NCI-H748 (cell line): ENCODE results near the gene LSG1.
A peak's percentile ranks its signal among the peaks of the same experiment; 100 is the strongest.

ENCODE experiments used
- DNase-seq: peaks from one replicate; lab custom pipeline; 2025; ENCODE audit not compliant: unreplicated experiment; lab: John Stamatoyannopoulos, UW

The LSG1 gene

DNA sequence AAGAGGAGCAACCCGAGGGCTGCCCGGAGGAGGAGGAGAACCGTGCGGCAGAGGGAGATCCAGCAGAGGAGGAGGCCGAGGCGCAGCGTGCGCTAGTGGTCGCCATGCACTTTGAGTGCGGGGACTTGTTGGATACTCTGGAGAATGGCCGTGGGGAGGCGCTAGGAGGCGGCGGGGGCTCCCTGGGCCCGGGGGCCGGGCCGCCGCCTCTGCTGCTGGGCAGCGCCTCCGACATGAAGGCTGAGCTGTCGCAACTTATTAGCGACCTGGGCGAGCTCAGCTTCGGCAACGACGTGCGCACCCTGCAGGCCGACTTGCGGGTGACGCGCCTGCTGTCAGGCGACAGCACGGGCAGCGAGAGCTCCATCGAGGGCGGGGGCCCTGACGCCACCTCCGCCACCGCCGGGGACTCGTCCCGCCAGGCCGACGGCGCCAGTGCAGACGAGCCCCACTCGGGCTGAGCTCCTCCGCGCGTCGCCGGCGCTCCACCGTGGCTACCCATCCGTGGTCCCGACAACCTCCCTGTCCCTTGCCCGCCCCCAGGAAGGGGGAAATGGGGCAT lies 15.7 kb upstream of the LSG1 start:
- DNase-seq: peak; percentile 78

DNA sequence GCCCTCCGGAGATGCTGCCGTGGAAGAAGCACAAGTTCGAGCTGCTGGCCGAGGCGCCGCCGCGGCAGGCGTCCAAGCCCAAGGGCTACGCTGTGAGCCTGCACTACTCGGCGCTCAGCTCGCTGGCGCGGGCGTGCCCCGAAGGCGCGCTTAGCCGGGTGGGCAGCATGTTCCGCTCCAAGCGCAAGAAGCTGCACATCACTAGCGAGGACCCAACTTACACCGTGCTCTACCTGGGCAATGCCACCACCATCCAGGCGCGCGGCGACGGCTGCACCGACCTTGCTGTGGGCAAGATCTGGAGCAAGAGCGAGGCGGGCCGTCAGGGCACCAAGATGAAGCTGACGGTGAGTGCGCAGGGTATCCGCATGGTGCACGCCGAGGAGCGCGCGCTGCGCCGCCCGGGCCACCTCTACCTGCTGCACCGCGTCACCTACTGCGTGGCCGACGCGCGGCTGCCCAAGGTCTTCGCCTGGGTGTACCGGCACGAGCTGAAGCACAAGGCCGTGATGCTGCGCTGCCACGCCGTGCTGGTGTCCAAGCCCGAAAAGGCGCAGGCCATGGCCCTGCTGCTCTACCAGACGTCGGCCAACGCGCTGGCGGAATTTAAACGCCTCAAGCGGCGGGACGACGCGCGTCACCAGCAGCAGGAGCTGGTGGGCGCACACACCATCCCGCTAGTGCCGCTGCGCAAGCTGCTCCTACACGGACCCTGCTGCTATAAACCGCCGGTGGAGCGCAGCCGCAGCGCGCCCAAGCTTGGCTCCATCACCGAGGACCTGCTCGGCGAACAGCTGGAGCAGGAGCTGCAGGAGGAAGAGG lies 15.0 kb upstream of the LSG1 start:
- DNase-seq: peak; percentile 75

DNA sequence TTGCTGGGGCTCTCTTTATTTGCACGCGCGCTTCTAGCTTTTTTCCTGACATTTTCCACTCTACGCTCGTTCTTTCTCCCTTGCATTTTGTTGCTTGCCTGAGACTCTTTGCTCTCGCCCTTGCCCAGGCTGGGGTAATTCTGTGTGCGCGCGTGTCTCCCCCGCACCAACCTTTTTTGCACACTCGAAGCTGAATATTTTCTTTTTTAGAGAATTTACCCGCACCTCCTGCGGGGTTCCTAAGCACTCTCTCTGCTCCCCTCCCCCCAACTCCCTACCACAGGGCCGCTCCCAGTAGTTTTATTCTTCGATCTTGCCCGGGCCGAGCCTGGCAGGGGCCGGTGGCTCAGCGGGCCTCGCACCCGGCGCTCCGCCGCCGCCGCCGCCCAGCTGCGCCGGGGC lies 14.4 kb upstream of the LSG1 start:
- DNase-seq: no peak

DNA sequence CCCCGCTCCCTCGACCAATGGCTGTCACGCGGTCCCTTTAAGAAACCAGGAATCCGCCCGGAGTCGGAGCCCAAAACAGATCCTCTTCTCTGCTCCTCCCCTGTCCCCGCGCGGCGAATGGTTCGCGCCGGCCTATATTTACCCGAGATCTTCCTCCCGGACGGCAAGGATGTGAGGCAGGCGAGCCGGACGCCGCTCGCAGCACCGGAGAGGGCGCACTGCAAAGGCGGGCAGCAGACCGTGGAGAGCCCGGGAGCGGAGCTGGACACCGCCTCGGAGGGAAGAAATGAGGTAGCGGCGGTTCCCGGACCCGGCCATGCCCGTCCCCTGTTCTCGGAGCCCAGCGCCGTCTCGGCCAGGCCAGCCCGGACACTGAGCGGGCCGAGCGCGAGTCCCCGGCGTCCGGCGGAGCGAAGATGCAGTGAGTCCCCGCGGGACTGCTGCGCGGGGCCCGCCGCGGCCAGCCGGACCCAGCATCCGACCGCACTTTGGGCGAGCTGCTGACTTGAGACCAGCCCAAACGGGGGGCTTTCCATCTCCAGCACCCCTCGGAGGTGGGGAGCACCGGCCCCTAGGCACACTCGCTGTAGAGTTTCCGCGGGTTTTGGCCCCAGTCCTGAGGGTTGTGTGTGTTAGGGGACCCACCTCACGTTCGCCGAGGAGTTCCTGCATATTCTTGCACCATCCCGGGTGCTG lies 13.9 kb upstream of the LSG1 start, which contains the start of gene FAM43A:
Gene FAM43A, plus strand, starts transcription at position 166 of the 696 bp plus-strand sequence. CDS start 944 bp downstream, outside the sequence.
- DNase-seq: peak; percentile 92

DNA sequence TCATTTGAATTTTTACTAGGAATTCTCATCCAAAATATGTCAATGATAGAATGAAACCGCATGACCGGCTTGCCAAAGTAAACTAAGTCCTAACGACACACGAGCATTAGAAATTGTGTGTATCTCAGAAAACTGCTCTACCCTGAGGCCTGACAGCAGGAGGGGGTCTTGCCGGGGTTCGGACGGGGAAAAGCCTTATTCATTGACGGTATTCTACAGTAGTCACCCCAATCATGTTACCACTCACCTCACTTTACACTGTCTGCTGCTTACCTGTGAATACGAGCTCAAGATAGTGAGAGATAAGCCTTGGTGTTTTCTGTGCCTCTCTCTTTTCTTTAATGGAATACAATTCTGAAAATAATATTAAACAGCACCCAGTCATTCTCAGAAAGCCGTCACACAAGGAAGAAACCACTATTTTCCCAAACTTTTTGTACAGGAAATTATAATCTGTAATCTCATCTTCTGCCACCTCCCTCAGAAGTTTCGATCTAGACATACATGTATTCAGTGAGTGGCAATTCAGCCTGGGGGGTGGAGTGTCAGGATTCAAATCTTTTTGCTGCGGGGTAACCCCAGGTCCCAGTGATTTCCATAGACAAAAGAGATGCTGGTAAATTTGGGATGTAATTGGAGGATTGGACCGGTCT lies 13.2 kb upstream of the LSG1 start:
- DNase-seq: no peak

DNA sequence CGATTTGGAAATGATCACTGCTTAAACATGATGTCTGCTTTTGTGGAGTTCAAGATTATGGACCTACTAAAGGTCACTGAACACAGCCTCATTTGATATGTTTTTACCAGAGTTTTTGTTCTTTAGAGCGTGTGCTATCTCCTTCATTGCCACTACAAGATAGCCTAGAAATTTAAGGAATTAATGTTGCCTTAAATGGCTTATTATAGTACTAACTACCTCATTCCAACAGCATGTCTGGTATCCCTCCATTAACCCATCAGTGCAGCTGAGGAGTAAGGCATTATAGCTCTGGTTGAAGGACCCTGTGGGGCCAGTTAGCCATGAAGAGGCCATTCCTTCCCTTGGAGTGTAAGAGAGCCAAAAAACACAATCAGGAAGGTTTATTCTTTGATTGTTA lies 11.4 kb upstream of the LSG1 start:
- no peak for DNase-seq

DNA sequence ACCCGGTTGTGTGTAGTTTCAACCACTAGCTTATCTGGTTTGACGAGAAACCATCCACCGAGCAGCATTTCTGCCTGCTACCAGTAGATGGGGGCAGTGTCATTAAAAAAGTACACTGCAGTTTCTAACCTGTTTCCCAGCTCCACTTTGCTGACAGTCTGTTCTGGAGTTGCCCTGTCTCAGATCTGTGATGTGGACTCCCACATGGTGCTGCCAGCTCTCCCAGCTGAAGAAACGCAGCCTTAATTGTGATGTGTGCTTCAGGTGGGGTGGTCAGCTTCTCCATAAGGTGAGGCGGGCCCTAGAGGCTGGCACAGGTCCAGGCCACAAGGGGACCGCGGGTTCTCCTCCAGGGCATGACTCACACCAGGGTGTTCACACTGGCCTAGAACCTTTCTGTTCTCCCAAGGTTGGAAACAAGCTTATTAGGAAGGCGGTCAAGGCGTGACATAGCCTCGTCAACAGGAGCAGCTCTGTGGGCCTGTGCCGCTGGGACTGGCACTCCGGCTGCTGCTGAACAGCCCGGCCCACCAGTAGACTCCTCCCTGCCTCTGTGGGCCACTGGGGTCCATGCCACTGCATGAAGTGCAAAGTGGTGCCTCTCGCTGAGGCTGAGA lies 10.8 kb upstream of the LSG1 start:
- DNase-seq: peak; percentile 78

DNA sequence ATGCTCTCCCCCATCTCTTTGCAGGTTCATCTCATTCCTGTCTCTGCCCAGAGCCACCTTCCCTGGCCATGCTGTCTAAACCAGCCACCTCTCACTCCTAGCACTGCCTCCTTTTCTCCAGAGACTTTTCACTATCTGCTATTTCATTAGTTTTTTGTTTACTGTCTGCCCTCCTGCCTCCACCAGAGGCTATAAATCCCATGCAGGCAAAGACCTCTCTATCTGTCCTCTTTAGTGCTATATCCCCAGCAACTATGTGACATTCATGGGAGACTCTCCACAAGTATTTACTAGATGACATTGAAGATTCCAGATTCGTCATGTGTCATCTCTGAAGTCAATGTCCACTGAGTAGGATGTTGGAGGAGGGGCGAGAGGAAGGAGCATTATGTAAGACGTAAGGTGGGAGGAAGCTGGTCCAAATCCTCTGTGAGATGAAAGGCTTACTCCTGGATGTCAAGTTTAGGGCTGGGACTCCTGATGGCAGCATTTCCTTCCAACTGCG lies 10.2 kb upstream of the LSG1 start:
- no peak for DNase-seq

DNA sequence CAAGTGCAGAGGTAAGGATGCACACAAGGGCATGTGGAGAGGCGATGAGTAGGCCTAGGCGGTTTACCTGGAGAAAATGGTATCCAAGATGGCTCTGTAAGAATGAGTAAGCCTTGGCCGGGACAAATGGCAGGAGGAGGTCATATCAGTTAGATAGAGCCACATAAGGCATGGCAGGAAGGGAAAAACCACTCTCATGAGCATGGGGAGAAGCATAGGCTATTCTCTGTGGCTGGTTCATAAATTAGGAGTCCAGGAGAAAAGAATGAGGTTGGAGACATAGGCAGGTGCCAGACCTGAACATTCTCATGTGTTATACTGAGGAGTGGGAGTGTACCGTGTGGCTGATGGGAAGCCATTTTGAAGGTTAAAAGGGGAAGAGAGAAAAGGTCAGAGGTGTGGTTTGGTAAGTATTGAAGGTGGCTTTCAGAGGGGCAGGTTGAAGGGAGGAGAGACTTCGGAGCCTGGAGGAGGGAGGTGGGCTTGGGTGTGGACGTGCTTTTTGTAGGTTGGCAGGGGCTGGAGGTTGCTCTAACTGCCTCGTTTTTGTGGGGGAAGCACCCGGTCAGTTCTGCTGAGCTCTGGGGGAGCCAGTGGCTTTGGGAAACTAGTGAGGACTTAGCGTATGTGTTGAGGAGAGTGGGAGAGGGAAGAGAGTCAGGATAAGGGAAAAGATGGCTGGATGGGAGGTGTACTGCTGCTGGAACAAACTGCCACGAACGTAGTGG lies 9.1 kb upstream of the LSG1 start:
- DNase-seq: no peak

DNA sequence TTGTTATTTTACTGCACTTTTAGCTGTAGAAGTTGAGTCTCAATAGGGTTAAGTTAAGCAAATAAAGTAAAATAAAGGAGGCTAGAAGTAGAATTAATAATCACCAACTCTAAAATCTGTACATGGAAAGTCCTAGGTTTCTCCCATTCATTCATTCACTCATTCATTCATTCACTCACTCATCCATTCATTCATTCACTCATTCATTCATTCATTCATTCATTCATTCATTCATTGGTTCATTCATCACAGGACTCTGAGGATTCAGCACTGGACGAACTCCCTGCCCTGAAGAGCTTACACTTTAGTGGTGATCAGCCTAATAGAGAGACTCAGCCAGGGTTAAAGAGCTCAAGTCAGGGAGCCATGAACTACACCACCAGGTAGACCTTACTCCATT lies 4.5 kb upstream of the LSG1 start:
- DNase-seq: no peak

DNA sequence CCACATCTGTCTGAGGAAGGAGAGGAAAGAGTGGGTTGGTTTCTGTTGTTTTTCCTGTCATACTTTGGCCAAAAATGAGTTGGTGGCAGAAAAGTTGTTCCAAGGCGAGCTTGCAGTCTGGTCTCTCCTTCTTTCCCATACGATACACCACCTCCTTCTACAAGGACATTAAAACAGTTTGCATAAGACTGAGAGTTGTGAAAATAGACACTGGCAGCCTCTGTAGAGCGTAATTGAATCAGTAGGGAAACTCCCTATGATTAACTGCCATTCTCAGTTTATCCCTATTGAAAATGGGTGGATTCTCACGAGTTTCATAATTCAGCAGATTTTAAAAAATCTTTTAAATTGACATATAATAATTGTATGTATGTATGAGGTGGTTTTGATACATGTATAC lies 3.7 kb upstream of the LSG1 start:
- no peak for DNase-seq

DNA sequence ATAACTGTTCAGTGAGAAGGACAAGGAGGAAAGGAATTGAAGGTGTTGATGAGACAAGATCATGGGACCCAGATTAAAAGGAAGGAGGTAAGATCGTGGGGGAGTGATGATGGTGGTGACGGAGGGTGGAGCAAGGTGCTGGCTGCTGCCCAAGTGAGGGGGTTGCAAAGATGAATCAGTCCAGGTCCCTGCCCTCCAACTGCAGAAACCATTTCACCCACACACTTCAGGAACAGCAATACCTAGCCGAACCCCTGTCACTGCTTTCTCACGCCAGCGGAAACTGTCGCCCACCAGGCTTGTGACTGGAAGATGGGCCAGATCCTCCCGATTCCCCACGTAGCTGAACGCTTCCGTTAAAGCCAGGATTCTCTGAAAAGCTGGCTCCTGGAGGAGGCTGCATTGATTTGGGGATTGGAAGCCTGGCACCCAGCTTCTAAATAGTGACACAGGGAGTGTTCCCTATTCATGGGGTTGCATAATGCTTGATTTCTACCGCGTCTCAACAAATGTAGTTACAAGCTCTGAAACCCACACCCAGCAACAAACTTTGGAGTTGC lies 3.2 kb upstream of the LSG1 start:
- DNase-seq: no peak

DNA sequence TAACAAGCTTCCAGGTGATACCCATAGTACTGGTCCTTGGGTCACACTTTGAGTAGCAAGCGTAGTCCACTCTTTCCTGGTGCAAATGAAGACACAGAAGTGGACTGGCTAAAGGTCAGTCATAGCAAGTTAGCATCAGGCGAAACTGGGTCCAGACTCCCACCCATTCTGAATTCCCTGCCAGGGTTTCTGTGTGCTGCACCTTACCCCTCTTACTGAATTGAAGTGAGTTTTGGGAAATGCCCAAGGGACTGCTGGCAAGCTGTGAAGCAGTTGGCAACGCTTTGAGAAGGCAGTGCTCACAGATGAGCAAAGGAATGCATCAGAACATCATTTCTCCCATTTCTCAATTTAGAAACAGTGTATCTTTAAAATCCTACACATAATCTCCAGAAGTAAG lies 1.8 kb upstream of the LSG1 start:
- no peak for DNase-seq

DNA sequence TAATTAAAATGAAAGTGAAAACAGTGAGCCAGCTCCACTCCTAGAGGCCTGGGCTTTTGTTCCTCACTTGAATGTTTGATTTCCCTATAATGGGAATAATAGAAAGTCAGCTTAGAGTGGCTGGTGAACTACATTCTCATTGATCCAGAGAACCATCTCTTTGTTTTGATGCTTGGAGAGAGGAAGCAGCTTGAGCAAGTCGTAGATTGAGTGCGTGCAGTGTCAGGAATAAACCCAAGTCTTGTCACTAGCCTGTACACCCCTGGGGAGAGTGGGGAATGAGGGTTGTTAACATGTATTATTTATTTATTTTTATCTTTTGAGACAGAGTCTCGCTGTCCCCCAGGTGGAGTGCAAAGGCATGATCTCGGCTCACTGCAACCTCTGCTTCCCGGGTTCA lies 885 bp upstream of the LSG1 start:
- peak; percentile 9 for DNase-seq

DNA sequence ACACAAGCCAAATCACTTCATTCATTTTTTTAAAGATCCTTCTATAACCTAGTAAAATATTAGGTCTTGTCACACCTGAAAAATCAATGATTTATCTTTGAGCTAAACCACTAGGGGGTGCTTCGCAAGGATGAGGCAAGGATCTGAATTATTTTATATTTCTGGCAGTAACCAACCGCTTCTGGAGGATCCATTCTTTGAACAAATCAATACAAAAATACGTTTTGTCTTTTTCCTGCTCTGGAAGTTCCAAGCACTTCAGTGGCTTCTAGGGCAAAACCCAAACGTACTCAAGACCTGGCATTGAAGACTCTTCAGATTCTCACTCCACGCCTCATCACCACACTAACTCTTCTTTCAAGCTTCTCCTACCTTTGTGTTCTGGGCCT lies 486 bp downstream of the LSG1 start:
- peak; percentile 35 for DNase-seq

DNA sequence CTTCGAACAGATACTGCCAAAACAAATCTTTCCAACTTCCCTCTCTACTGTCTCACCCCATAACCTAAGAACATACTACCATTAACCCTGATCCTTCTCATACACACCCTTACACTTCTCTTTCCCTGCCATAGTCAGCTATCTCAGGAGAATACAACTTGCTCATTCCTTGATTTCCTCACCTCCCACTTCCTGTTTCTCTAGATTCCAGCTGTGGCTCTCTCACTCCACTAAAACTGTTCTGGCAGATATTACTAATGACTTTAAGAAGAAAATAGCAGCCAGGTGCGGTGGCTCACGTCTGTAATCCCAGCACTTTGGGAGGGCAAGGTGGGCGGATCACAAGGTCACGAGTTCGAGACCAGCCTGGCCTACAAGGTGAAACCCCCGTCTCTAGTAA lies 4.6 kb downstream of the LSG1 start:
- no peak for DNase-seq

DNA sequence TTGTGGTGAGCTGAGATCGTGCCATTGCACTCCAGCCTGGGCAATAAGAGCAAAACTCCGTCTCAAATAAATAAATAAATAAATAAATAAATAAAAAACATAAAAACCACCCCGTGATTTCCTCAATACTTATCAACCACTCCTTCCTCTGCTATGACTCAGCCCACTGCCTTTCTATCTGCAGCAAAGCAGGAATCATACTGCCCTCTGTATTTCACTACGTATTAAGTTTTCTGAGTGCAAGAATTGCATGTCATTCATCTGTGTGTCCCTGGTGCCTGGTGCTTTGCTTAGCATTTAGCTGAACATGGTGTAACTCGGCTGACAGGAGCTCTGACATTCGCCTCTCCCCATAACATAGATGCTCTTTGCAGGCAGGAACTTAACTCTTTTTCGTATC lies 7.1 kb downstream of the LSG1 start:
- DNase-seq: no peak

DNA sequence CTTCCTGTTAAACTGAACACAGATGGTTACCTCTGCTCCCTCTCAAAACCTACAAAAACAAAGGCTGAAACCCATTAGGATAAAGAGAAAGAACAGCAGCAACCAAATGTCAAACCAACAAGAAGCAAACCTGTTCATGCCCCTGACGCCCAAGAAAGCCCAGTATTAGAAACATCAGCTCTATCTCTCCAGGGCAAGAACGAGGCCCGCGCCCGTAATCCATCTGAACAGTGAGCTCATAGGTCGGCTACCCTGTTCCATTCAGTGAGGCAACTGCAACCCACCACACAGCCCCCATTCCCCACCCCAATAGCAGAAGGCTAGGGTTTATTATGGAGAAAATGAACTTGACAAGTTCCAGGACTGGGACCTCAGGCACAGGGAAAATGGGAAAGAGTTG lies 10.0 kb downstream of the LSG1 start:
- DNase-seq: no peak

DNA sequence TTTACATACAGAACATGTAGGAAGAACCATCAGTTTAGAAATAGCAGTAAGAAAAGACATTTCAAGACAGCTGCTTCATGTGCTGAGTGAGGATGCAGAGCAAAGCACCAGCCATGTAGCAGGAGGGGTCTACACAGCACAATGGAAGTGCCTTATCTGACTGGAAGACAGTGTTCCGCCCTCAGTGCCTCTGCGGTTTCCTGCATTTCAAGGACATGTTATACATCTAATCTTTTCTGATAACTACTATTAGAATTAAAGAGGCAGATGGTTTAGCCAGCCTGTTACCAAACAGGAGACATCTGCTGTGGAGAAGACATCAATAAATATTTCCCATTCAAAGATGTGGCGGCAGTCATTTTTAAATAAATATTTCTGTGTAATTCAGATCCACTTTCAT lies 10.6 kb downstream of the LSG1 start:
- no peak for DNase-seq

DNA sequence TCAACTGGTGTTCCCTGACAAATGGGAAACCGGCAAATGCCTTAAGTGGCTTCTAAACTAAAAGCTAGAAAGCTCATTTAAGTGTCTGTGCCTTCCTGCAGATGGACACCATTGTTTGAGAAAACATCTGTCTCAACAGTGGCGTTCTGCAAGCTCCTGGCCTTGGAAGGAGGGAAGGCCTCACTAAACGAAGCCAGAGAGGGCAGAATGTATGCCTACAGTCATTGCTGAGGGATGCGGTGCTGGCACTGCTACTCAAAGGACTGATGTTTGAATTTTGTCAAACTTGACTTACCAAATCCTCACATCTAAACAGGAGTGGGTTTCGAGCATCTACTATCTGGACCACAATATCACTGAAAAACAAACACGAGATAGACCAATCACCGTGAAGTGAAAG lies 12.2 kb downstream of the LSG1 start:
- no peak for DNase-seq
